ENCODE results near the gene RFC4. TPM values are rescaled to one million over a fixed set of nuclear protein-coding genes. Genes with fewer than 3 reads are reported as not detected.

RFC4 gene
- total and polyA plus RNA-seq, 2 of the 8 experiments (the other 6 are each of a cell fraction or from before 2014, with no cell fraction given): 21.8 to 86.9 TPM

DNA sequence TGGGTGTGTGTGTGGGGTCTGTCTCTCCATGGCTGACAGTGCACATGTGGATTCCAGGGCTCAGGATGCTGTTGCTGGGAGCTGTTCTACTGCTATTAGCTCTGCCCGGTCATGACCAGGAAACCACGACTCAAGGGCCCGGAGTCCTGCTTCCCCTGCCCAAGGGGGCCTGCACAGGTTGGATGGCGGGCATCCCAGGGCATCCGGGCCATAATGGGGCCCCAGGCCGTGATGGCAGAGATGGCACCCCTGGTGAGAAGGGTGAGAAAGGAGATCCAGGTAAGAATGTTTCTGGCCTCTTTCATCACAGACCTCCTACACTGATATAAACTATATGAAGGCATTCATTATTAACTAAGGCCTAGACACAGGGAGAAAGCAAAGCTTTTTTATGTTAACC is 46.7 kb upstream of the RFC4 start:
- WGBS, 2 experiments (ENCODE audit: extremely low coverage in 1 of 2, insufficient coverage in 1 of 2, insufficient read length in 1 of 2, insufficient replicate concordance in 2 of 2, low coverage in 1 of 2, low lambda C conversion rate in 2 of 2, missing lambda C conversion rate in 1 of 2): 93% methylated on average over 6 of the region's 6 CpGs; no CpG with 5 or more reads in 1 of the 2 experiments
- Histone ChIP-seq H3K79me1 (ENCODE audit: low read depth, low read length) (no peaks in the 10 kb centered on the region), H3K23ac (ENCODE audit: insufficient read length) (no peak overlapping the region), H2BK12ac (ENCODE audit: low read depth, low read length) (no peak overlapping the region), H3K4ac (replicated peaks; ENCODE audit: insufficient read length, low read depth, low read length) (no peak overlapping the region), H3K79me2 (ENCODE audit: control insufficient read depth in 1 of 2, insufficient read depth in 2 of 2, low read length in 2 of 2) (no peaks in the 10 kb centered on the region), H2BK5ac (ENCODE audit: low read depth, low read length) (no peak overlapping the region), H3K9ac (replicated peaks in 1 of 4; ENCODE audit: extremely low read depth in 1 of 4, low read depth in 3 of 4, low read length in 3 of 4) (no peak overlapping the region), H3K27me3 (replicated peaks in 1 of 4; ENCODE audit: control insufficient read depth in 3 of 4, extremely low read depth in 1 of 4, insufficient read depth in 3 of 4, low read length in 3 of 4) (no peaks in the 10 kb centered on the region), H2AFZ (ENCODE audit: low read length) (no peak overlapping the region), H2BK15ac (ENCODE audit: low read length) (no peak overlapping the region), H3K23me2 (ENCODE audit: low read depth, low read length) (no peaks in the 10 kb centered on the region), H3K4me3 (ENCODE audit: extremely low read depth in 1 of 4, insufficient read depth in 2 of 4, low read depth in 3 of 4, low read length in 4 of 4) (no peak overlapping the region), H3K27ac (ENCODE audit: low read depth, low read length) (no peak overlapping the region), H3K4me2 (ENCODE audit: insufficient read depth in 1 of 2, low read depth in 2 of 2, low read length in 2 of 2) (no peak overlapping the region), H2AK5ac (ENCODE audit: low read depth, low read length) (no peak overlapping the region), H4K91ac (replicated peaks; ENCODE audit: insufficient read length, low read length) (no peak overlapping the region), H4K5ac (ENCODE audit: insufficient read length, low read depth, low read length) (no peak overlapping the region), H3K36me3 (ENCODE audit: control insufficient read depth in 2 of 4, insufficient read depth in 4 of 4, low read length in 3 of 4) (0 out of 8 replicates have a peak, but pooled peaks cover 0 to 2% (median 0%) of the 10 kb centered on the region in 4 experiments), H3K14ac (ENCODE audit: insufficient read length) (no peak overlapping the region), H4K20me1 (replicated peaks in 1 of 2; ENCODE audit: control insufficient read depth in 1 of 2, insufficient read depth in 2 of 2, low read length in 2 of 2) (no peaks in the 10 kb centered on the region), H3K18ac (ENCODE audit: extremely low read depth, low read length) (no peak overlapping the region), H3K4me1 (replicated peaks in 1 of 4; ENCODE audit: control insufficient read depth in 3 of 4, insufficient read depth in 4 of 4, low read length in 3 of 4) (no peaks in the 10 kb centered on the region), H3K9me3 (ENCODE audit: insufficient read depth in 2 of 2, low read depth in 1 of 2, low read length in 1 of 2) (no peaks in the 10 kb centered on the region), H4K8ac (ENCODE audit: extremely low read depth, insufficient read depth, low read length) (no peak overlapping the region), H2BK120ac (replicated peaks; ENCODE audit: low read depth, low read length) (no peak overlapping the region), H3K56ac (replicated peaks; ENCODE audit: insufficient read length, low read depth, low read length) (no peak overlapping the region), H2BK20ac (ENCODE audit: low read length) (no peak overlapping the region)
- FAIRE-seq (no peak), DNase-seq (ENCODE audit: low read depth in 1 of 2, low spot score in 2 of 2) (no peak)
- POLR2A ChIA-PET (ENCODE audit: partially characterized antibody): no interaction called here
- CTCF ChIA-PET (ENCODE audit: partially characterized antibody): interaction anchor here (0.5 to 1.8 kb wide), 4 partner anchors 78 to 312 kb away, joined by 3 to 6 read pairs (median 4); no protein-coding TSS in a partner anchor
- no peak for TF ChIP-seq CBX5 (IDR thresholded peaks at IDR 0.05; ENCODE audit: low read depth, low read length)
- TF ChIP-seq ASH2L (IDR thresholded peaks at IDR 0.05; ENCODE audit: low read length): no peak
- no peak for TF ChIP-seq POLR2AphosphoS5 (IDR thresholded peaks at IDR 0.05; ENCODE audit: low read depth, low read length)
- TF ChIP-seq BCL11A (IDR thresholded peaks at IDR 0.05; ENCODE audit: low read depth in 2 of 2, low read length in 2 of 2): no peak
- no peak for TF ChIP-seq SIX5 (IDR thresholded peaks at IDR 0.05; ENCODE audit: low read depth, low read length)
- no peak for TF ChIP-seq KDM5A (IDR thresholded peaks at IDR 0.05; ENCODE audit: low read length)
- no peak for TF ChIP-seq SIRT6 (IDR thresholded peaks at IDR 0.05; ENCODE audit: low read length)
- no peak for TF ChIP-seq TEAD4 (IDR thresholded peaks at IDR 0.05; ENCODE audit: low read depth, low read length)
- no peak for TF ChIP-seq TAF7 (optimal IDR thresholded peaks at IDR 0.05; ENCODE audit: borderline replicate concordance, low read depth, low read length)
- TF ChIP-seq CHD1 (IDR thresholded peaks at IDR 0.05; ENCODE audit: low read depth, low read length): no peak
- no peak for TF ChIP-seq NANOG (IDR thresholded peaks at IDR 0.05; ENCODE audit: insufficient read depth, low read depth, low read length, poor library complexity, severe bottlenecking)
- TF ChIP-seq, protein P1, sequence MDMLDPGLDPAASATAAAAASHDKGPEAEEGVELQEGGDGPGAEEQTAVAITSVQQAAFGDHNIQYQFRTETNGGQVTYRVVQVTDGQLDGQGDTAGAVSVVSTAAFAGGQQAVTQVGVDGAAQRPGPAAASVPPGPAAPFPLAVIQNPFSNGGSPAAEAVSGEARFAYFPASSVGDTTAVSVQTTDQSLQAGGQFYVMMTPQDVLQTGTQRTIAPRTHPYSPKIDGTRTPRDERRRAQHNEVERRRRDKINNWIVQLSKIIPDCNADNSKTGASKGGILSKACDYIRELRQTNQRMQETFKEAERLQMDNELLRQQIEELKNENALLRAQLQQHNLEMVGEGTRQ (IDR thresholded peaks at IDR 0.05; ENCODE audit: low read length): no peak
- TF ChIP-seq TAF1 (IDR thresholded peaks at IDR 0.05; ENCODE audit: low read depth, low read length): no peak

All from H1 (cell line).